ENCODE data around the gene UMAD1. TPM values are rescaled to one million over a fixed set of nuclear protein-coding genes. Genes with fewer than 3 reads are reported as not detected.

The UMAD1 gene
- polyA plus RNA-seq, 1 of the 3 experiments (the other 2 are of a cell fraction), result 13.9 TPM

DNA sequence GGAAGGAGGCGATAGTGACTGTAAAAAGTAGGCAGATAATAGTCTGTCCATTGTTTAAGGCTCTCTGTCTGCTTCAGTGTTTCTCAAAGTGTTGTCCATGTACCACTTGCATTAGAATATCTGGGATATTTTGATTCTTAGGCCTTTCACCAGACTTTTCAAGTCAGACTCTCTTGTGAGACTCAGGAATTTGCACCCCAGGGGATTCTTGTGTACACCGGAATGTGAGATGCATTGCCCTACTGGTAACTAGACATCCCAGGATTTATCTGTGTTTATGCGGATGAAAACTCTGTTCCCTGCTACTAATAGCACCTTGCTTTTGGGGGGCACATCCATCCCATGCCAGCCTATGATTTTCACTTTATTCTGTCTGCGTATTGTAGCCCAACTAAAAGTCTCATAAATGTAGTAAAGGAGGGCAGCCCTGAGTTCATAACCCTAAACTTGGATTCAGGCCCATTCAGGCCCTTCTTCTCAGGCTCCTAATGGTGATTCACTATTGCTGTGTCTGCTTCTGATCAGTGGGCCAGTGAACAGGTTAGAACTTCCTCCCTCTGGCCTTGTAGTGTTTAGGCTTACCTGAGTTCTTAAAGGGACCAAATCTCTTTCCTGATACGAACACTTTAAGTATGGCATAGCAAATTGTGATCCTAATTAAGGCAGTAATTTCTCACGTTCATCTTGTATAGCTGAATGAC, 149.6 kb downstream of the UMAD1 start:
- DNase-seq, result no peak
- Histone ChIP-seq H3K79me2 (ENCODE audit: insufficient read depth) (no peaks in the 10 kb centered on the region), H3K9me2 (no peaks in the 10 kb centered on the region), H4K20me1 (ENCODE audit: insufficient read depth) (no peaks in the 10 kb centered on the region), H3K4me1 (ENCODE audit: control insufficient read depth in 1 of 2, insufficient read depth in 2 of 2, low read depth in 1 of 2, low read length in 1 of 2) (peaks cover 6 to 14% of the 10 kb centered on the region in 2 experiments; a peak in 3 of 4 replicates), H3K9ac (no peak overlapping the region), H2AFZ (ENCODE audit: low read depth) (no peak overlapping the region), H3K4me3 (ENCODE audit: low read depth in 2 of 2, low read length in 1 of 2) (no peak overlapping the region), H3K36me3 (replicated peaks in 1 of 2; ENCODE audit: control insufficient read depth in 1 of 2, insufficient read depth in 2 of 2, low read length in 1 of 2) (no peaks in the 10 kb centered on the region), H3F3A (replicated peaks; ENCODE audit: insufficient read depth) (no peaks in the 10 kb centered on the region), H3K27ac (ENCODE audit: low read depth in 2 of 2, low read length in 1 of 2) (peak overlapping the region in 1 of 2 experiments; percentile 3; a peak in 1 of 4 replicates), H3K27me3 (ENCODE audit: insufficient read depth) (no peaks in the 10 kb centered on the region), H3K9me3 (no peaks in the 10 kb centered on the region), H3K4me2 (no peak overlapping the region)
- WGBS (ENCODE audit: low lambda C conversion rate), result 90% methylated on average over 6 of the region's 6 CpGs
- CTCF ChIA-PET, result interaction anchor here (1.5 to 1.6 kb wide), 2 partner anchors 88 to 109 kb away, joined by 3 to 6 read pairs; no protein-coding TSS in a partner anchor
- POLR2A ChIA-PET, result no interaction called here
- TF ChIP-seq RXRA (IDR thresholded peaks at IDR 0.05; ENCODE audit: borderline replicate concordance, low read depth), result no peak

DNA sequence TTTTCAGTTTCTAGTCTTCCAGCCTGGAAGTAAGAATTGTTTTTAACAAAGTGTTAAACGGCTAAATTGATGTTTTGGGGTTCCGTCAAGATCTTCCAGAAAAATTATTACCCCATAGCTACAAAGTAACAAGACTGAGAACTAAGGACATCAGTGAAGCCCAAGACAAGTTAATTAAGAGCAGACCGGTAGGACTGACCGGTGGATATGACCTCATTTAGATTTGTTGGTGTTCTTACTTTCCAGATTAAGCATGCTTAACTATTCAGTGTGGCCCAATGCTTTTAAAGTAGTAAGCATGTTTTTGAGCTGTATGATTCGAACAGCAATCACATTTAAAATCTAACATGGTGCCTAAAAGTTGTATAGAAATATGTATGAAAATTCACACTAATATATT, 151.0 kb downstream of the UMAD1 start:
- Histone ChIP-seq H3K4me2 (no peak overlapping the region), H3K79me2 (ENCODE audit: insufficient read depth) (no peaks in the 10 kb centered on the region), H3K4me1 (ENCODE audit: control insufficient read depth in 1 of 2, insufficient read depth in 2 of 2, low read depth in 1 of 2, low read length in 1 of 2) (peaks cover 9% of the 10 kb centered on the region in 2 experiments; a peak in 3 of 4 replicates), H2AFZ (ENCODE audit: low read depth) (no peak overlapping the region), H4K20me1 (ENCODE audit: insufficient read depth) (no peaks in the 10 kb centered on the region), H3K27me3 (ENCODE audit: insufficient read depth) (no peaks in the 10 kb centered on the region), H3K9me2 (no peaks in the 10 kb centered on the region), H3K9ac (no peak overlapping the region), H3K36me3 (replicated peaks in 1 of 2; ENCODE audit: control insufficient read depth in 1 of 2, insufficient read depth in 2 of 2, low read length in 1 of 2) (no peaks in the 10 kb centered on the region), H3K27ac (ENCODE audit: low read depth in 2 of 2, low read length in 1 of 2) (no peak overlapping the region; a peak in 1 of 4 replicates), H3K4me3 (ENCODE audit: low read depth in 2 of 2, low read length in 1 of 2) (no peak overlapping the region), H3K9me3 (no peaks in the 10 kb centered on the region), H3F3A (replicated peaks; ENCODE audit: insufficient read depth) (peaks cover 3% of the 10 kb centered on the region)
- CTCF ChIA-PET, result interaction anchor here (0.8 to 1.6 kb wide), 5 partner anchors 17 to 174 kb away, joined by 3 to 6 read pairs (median 3); no protein-coding TSS in a partner anchor
- TF ChIP-seq GABPA (IDR thresholded peaks at IDR 0.05; ENCODE audit: low read depth) (no peak), FOSL2 (IDR thresholded peaks at IDR 0.05; ENCODE audit: borderline replicate concordance, low read depth) (no peak), RFX5 (IDR thresholded peaks at IDR 0.05; ENCODE audit: low read length) (no peak), GATA2 (CRISPR knock-in tag; IDR thresholded peaks at IDR 0.05) (no peak), TAF1 (IDR thresholded peaks at IDR 0.05; ENCODE audit: borderline replicate concordance, low read depth, low read length) (no peak), JUND (IDR thresholded peaks at IDR 0.05) (no peak)
- TF ChIP-seq, protein P1, sequence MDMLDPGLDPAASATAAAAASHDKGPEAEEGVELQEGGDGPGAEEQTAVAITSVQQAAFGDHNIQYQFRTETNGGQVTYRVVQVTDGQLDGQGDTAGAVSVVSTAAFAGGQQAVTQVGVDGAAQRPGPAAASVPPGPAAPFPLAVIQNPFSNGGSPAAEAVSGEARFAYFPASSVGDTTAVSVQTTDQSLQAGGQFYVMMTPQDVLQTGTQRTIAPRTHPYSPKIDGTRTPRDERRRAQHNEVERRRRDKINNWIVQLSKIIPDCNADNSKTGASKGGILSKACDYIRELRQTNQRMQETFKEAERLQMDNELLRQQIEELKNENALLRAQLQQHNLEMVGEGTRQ (IDR thresholded peaks at IDR 0.05; ENCODE audit: borderline replicate concordance, low read depth, low read length), result no peak
- no peak for DNase-seq
- POLR2A ChIA-PET, result no interaction called here
- WGBS (ENCODE audit: low lambda C conversion rate), result 97% methylated on average over 5 of the region's 5 CpGs

DNA sequence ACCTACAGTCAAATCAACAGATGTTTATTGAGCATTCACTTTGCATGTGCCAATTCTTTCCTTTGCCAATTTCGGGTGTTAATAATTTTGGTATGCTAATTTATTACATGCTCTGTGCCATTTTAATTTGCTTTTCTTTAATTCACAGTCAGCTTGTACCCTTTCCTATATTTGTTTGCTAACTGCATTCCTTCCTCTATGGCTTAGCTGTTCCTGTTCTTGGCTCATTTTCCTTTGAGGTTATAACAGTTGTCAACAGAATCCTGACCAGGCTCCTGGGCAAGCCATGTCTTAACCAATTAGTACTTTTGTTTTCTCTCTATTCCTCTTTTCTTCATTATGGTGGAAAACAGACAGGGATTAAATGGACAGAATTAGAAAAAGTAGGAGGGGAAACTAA, 151.5 kb downstream of the UMAD1 start:
- CTCF ChIA-PET, result interaction anchor here (0.8 to 1.6 kb wide), 4 partner anchors 18 to 174 kb away, joined by 3 to 6 read pairs (median 3); no protein-coding TSS in a partner anchor
- Histone ChIP-seq H3K27ac (ENCODE audit: low read depth in 2 of 2, low read length in 1 of 2) (no peak overlapping the region), H3K36me3 (replicated peaks in 1 of 2; ENCODE audit: control insufficient read depth in 1 of 2, insufficient read depth in 2 of 2, low read length in 1 of 2) (no peaks in the 10 kb centered on the region), H3K4me3 (ENCODE audit: low read depth in 2 of 2, low read length in 1 of 2) (no peak overlapping the region), H3K9me3 (no peaks in the 10 kb centered on the region), H3K4me1 (ENCODE audit: control insufficient read depth in 1 of 2, insufficient read depth in 2 of 2, low read depth in 1 of 2, low read length in 1 of 2) (peaks cover 5 to 9% of the 10 kb centered on the region in 2 experiments; a peak in 2 of 4 replicates), H3K27me3 (ENCODE audit: insufficient read depth) (no peaks in the 10 kb centered on the region), H3K9me2 (no peaks in the 10 kb centered on the region), H4K20me1 (ENCODE audit: insufficient read depth) (no peaks in the 10 kb centered on the region), H3F3A (replicated peaks; ENCODE audit: insufficient read depth) (peaks cover 4% of the 10 kb centered on the region), H2AFZ (ENCODE audit: low read depth) (no peak overlapping the region), H3K9ac (no peak overlapping the region), H3K79me2 (ENCODE audit: insufficient read depth) (no peaks in the 10 kb centered on the region), H3K4me2 (no peak overlapping the region)
- POLR2A ChIA-PET, result no interaction called here
- 88% methylated on average over 1 of the region's 1 CpG for WGBS (ENCODE audit: low lambda C conversion rate)
- no peak for TF ChIP-seq TAF1 (IDR thresholded peaks at IDR 0.05; ENCODE audit: borderline replicate concordance, low read depth, low read length)
- TF ChIP-seq FOSL2 (IDR thresholded peaks at IDR 0.05; ENCODE audit: borderline replicate concordance, low read depth), result no peak
- TF ChIP-seq, protein P2, sequence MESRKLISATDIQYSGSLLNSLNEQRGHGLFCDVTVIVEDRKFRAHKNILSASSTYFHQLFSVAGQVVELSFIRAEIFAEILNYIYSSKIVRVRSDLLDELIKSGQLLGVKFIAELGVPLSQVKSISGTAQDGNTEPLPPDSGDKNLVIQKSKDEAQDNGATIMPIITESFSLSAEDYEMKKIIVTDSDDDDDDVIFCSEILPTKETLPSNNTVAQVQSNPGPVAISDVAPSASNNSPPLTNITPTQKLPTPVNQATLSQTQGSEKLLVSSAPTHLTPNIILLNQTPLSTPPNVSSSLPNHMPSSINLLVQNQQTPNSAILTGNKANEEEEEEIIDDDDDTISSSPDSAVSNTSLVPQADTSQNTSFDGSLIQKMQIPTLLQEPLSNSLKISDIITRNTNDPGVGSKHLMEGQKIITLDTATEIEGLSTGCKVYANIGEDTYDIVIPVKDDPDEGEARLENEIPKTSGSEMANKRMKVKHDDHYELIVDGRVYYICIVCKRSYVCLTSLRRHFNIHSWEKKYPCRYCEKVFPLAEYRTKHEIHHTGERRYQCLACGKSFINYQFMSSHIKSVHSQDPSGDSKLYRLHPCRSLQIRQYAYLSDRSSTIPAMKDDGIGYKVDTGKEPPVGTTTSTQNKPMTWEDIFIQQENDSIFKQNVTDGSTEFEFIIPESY (IDR thresholded peaks at IDR 0.05; ENCODE audit: borderline replicate concordance, low read depth), result no peak
- no peak for DNase-seq
